GM19239 (cell line): ENCODE results near the gene SND1.
"Not testable (repeated sequence)": the region's sequence is repeated elsewhere in the genome, so short reads cannot be mapped to it uniquely, and the experiment has no call there.

Source experiments
- DNase-seq: peaks from one replicate; pipeline ENCODE4 v3.0.0; 2011; ENCODE audit warnings: low spot score; ENCODE audit not compliant: insufficient read length
- FAIRE-seq: peaks from 2 replicates; lab custom pipeline; 2011; peaks lifted over from hg19 to GRCh38; lab: Jason Lieb, UNC

The SND1 gene

GRCh38 chr7:128093614-128094570 lies 441.9 kb downstream of the SND1 start:
- FAIRE-seq (no peak), DNase-seq (no peak)

GRCh38 chr7:128094686-128095085 lies 442.7 kb downstream of the SND1 start:
- FAIRE-seq (no peak), DNase-seq (no peak)

GRCh38 chr7:128097211-128097731 lies 445.3 kb downstream of the SND1 start:
- FAIRE-seq = no peak
- no peak for DNase-seq

GRCh38 chr7:128098629-128099028 lies 446.6 kb downstream of the SND1 start:
- no peak for FAIRE-seq
- no peak for DNase-seq

- no peak for DNase-seq
Measured at GRCh38 chr7:128099204-128099671, 447.2 kb downstream of the SND1 start.

GRCh38 chr7:128100225-128100948 lies 448.4 kb downstream of the SND1 start:
- FAIRE-seq (no peak), DNase-seq (no peak)

More at GRCh38 chr7:128099204-128099671, 447.2 kb downstream of the SND1 start:
- no peak for FAIRE-seq

GRCh38 chr7:128100949-128101713 lies 449.1 kb downstream of the SND1 start:
- FAIRE-seq (no peak), DNase-seq (no peak)

- no peak for DNase-seq
- no peak for FAIRE-seq
Measured at GRCh38 chr7:128102490-128103291, 450.7 kb downstream of the SND1 start.

GRCh38 chr7:128103498-128104107 lies 451.6 kb downstream of the SND1 start:
- FAIRE-seq (no peak), DNase-seq (peak; percentile 33)

- peak; percentile 28 for DNase-seq
- no peak for FAIRE-seq
Measured at GRCh38 chr7:128104108-128104742, 452.2 kb downstream of the SND1 start.

GRCh38 chr7:128105228-128106022 lies 453.4 kb downstream of the SND1 start:
- DNase-seq = no peak
- no peak for FAIRE-seq

GRCh38 chr7:128106821-128107220 lies 454.8 kb downstream of the SND1 start:
- no peak for DNase-seq
- no peak for FAIRE-seq

- DNase-seq, FAIRE-seq: not testable (repeated sequence)
Measured at GRCh38 chr7:128107516-128107915, 455.5 kb downstream of the SND1 start.

GRCh38 chr7:128108129-128108528 lies 456.1 kb downstream of the SND1 start:
- FAIRE-seq = no peak
- no peak for DNase-seq

- FAIRE-seq (peak; percentile 91), DNase-seq (peak; percentile 65)
Measured at GRCh38 chr7:128108641-128109423, 456.8 kb downstream of the SND1 start.

- FAIRE-seq, DNase-seq: not testable (repeated sequence)
Measured at GRCh38 chr7:128109424-128109969, 457.5 kb downstream of the SND1 start.
